ENCODE data around the gene TRIM56. TPM values are rescaled to one million over a fixed set of nuclear protein-coding genes. Genes with fewer than 3 reads are reported as not detected.

TRIM56 gene
- total RNA-seq, 2 experiments from 2014 or later, result 29.9 to 31.8 TPM

- no peak for ATAC-seq (ENCODE audit: poor library complexity)
- H3K27me3 ChIP-seq (ENCODE audit: control insufficient read depth in 1 of 2, insufficient read depth in 2 of 2, low read length in 2 of 2), result peaks cover 36 to 37% of the 10 kb centered on the region in 2 experiments
- TF ChIP-seq CTCF (IDR thresholded peaks at IDR 0.05), result no peak
- Mint-ChIP-seq H3K9me3 (no peaks in the 10 kb centered on the region), H3K27ac (no peak overlapping the region), H3K4me3 (no peak overlapping the region), H3K27me3 (peaks cover 71% of the 10 kb centered on the region), H3K4me1 (ENCODE audit: low read depth) (peaks cover 22% of the 10 kb centered on the region), H3K36me3 (ENCODE audit: low read depth) (no peaks in the 10 kb centered on the region)
- no peaks in the 10 kb centered on the region for H3K9me3 ChIP-seq (ENCODE audit: control insufficient read depth in 1 of 2, insufficient read depth in 1 of 2, low read length in 2 of 2)
- ChIA-PET CTCF (no interaction called here), POLR2A (no interaction called here)
- intact Hi-C loops (cut with DNase I, micrococcal nuclease), result no loop called here
- H3K4me3 ChIP-seq (ENCODE audit: low read length), result no peak overlapping the region
- no peak overlapping the region for H3K27ac ChIP-seq (ENCODE audit: low read depth in 1 of 2, low read length in 2 of 2)
- peaks cover 28% of the 10 kb centered on the region for H3K4me1 ChIP-seq (ENCODE audit: insufficient read depth, low read length)
- no peak for DNase-seq
- H3K36me3 ChIP-seq (ENCODE audit: insufficient read depth, low read length), result no peaks in the 10 kb centered on the region
Measured at GRCh38 chr7:101121991-101122932, 37.0 kb downstream of the TRIM56 start.

DNA sequence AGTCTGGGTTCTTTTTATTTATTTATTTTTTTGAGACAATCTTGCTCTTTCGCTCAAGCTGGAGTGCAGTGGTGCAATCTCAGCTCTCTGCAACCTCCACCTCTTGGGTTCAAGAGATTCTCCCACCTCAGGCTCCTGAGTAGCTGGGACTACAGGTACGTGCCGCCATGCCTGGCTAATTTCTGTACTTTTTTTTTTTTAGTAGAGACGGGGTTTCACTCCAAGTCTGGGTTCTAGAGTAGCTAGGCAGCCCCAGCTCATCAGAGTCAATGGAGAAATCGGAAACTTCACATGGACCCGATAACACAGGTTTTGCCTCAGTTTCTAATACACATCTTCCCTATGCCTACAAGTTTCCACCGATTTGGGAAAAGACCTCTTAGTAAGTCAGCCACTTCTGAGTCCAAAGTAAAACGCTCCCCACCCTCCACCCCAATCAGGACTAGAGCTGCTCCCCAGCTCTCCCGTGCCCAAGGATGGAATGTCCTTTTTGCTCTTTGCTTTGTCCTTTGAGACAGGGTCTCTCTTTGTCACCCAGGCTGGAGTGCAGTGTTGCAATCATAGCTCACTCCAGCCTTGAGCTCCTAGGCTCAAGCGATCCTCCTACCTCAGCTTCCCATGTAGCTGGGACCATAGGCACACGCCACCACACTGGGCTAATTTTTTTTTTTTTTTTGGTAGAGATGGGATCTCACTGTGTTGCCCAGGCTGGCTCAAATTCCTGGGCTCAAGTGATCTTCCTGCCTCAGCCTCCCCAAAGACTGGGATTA lies 37.8 kb downstream of the TRIM56 start:
- peaks cover 25% of the 10 kb centered on the region for H3K4me1 Mint-ChIP-seq (ENCODE audit: low read depth)
- intact Hi-C loops (cut with DNase I, micrococcal nuclease), result no loop called here
- no peaks in the 10 kb centered on the region for H3K9me3 Mint-ChIP-seq
- DNase-seq (no peak), ATAC-seq (ENCODE audit: poor library complexity) (no peak)
- TF ChIP-seq CTCF (IDR thresholded peaks at IDR 0.05), result no peak
- H3K27ac Mint-ChIP-seq, result no peak overlapping the region
- Histone ChIP-seq H3K27ac (ENCODE audit: low read depth in 1 of 2, low read length in 2 of 2) (no peak overlapping the region), H3K9me3 (ENCODE audit: control insufficient read depth in 1 of 2, insufficient read depth in 1 of 2, low read length in 2 of 2) (no peaks in the 10 kb centered on the region), H3K27me3 (ENCODE audit: control insufficient read depth in 1 of 2, insufficient read depth in 2 of 2, low read length in 2 of 2) (peaks cover 37 to 41% of the 10 kb centered on the region in 2 experiments), H3K4me1 (ENCODE audit: insufficient read depth, low read length) (peaks cover 32% of the 10 kb centered on the region), H3K4me3 (ENCODE audit: low read length) (no peak overlapping the region), H3K36me3 (ENCODE audit: insufficient read depth, low read length) (no peaks in the 10 kb centered on the region)
- no peak overlapping the region for H3K4me3 Mint-ChIP-seq
- H3K36me3 Mint-ChIP-seq (ENCODE audit: low read depth), result no peaks in the 10 kb centered on the region
- ChIA-PET POLR2A (interaction anchor here (0.7 kb wide), 1 partner anchor 71 kb away, joined by 5 read pairs; no protein-coding TSS in a partner anchor), CTCF (interaction anchor here (1.5 kb wide), 1 partner anchor 21 kb away, joined by 6 read pairs; no protein-coding TSS in a partner anchor)
- H3K27me3 Mint-ChIP-seq, result peaks cover 79% of the 10 kb centered on the region

GRCh38 chr7:101123703-101124068 lies 38.4 kb downstream of the TRIM56 start:
- Histone ChIP-seq H3K4me1 (ENCODE audit: insufficient read depth, low read length) (peaks cover 32% of the 10 kb centered on the region), H3K4me3 (ENCODE audit: low read length) (no peak overlapping the region), H3K27ac (ENCODE audit: low read depth in 1 of 2, low read length in 2 of 2) (no peak overlapping the region), H3K9me3 (ENCODE audit: control insufficient read depth in 1 of 2, insufficient read depth in 1 of 2, low read length in 2 of 2) (no peaks in the 10 kb centered on the region), H3K27me3 (ENCODE audit: control insufficient read depth in 1 of 2, insufficient read depth in 2 of 2, low read length in 2 of 2) (peaks cover 37 to 46% of the 10 kb centered on the region in 2 experiments), H3K36me3 (ENCODE audit: insufficient read depth, low read length) (no peaks in the 10 kb centered on the region)
- POLR2A ChIA-PET, result interaction anchor here (0.7 kb wide), 1 partner anchor 71 kb away, joined by 5 read pairs; no protein-coding TSS in a partner anchor
- Mint-ChIP-seq H3K27me3 (peaks cover 79% of the 10 kb centered on the region), H3K4me3 (no peak overlapping the region), H3K9me3 (no peaks in the 10 kb centered on the region), H3K36me3 (ENCODE audit: low read depth) (no peaks in the 10 kb centered on the region), H3K27ac (no peak overlapping the region), H3K4me1 (ENCODE audit: low read depth) (peaks cover 25% of the 10 kb centered on the region)
- CTCF ChIA-PET, result interaction anchor here (1.5 kb wide), 1 partner anchor 20 kb away, joined by 6 read pairs; no protein-coding TSS in a partner anchor
- no peak for DNase-seq
- no peak for ATAC-seq (ENCODE audit: poor library complexity)
- intact Hi-C loops (cut with DNase I, micrococcal nuclease), result no loop called here
- no peak for TF ChIP-seq CTCF (IDR thresholded peaks at IDR 0.05)

Measured in CD4-positive, alpha-beta T cell (primary cell).